Measurements from ENCODE around the gene CFD.

DNA sequence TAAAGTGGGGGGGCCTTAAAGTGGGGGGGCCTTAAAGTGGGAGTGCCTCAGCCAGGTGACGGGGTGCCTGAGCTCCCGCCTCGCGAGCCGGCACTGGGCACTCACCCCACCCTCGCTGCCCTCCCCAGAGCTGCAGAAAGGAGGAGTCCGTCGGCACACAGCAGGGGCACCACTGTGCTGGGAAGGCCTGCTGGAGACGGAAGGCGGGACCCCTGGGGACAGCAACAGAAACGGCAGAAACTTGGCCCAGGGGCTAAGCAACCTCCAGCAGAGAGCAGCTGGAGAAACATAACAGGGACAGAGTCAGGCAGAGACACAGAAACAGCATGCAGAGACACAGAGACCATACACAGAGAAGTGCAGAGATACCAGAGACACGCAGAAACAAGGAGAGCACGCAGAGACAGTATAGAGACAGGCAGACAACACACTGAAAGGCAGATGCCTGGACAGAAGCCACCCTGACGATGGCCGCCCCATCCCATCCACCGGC, 7.9 kb downstream of the CFD start:
- TF ChIP-seq CTCF (conservative IDR thresholded peaks at IDR 0.05 in 1 of 2, IDR thresholded peaks at IDR 0.05 in 1 of 2; ENCODE audit: extremely low read depth in 1 of 2, insufficient read depth in 1 of 2, low read depth in 1 of 2, low read length in 2 of 2) (no peak), EZH2 (IDR thresholded peaks at IDR 0.05; ENCODE audit: borderline replicate concordance, low read length) (no peak)

Measured in mammary epithelial cell (primary cell).